SK-N-SH treated with all-trans-retinoic acid at 6 μM for 48 hours (cell line): ENCODE data around the gene IRS1.

Experiments
- ATAC-seq: fragments of 200-7000 bp; cut with Tn5 transposase; 3 replicates; pipeline ENCODE4 v1.9.1; 2020; ENCODE audit warnings: mild to moderate bottlenecking, moderate library complexity
- ARNTL ChIP-seq: fragments of 450-650 bp; formaldehyde crosslinking; IDR thresholded peaks from 2 replicates; pipeline ENCODE4 v1.5.0; 2020; ENCODE audit warnings: low read depth, mild to moderate bottlenecking, moderate library complexity, borderline replicate concordance
- BACH2 ChIP-seq: fragments of 250-450 bp; sonication (Bioruptor Pico); IDR thresholded peaks from 2 replicates; pipeline ENCODE4 v1.9.0; 2021; ENCODE audit warnings: mild to moderate bottlenecking, borderline replicate concordance
- CREB5 ChIP-seq: fragments of 250-450 bp; sonication (Bioruptor Pico); IDR thresholded peaks from 2 replicates; pipeline ENCODE4 v1.5.1; 2020; ENCODE audit warnings: low read depth, mild to moderate bottlenecking, moderate library complexity
- CSDC2 ChIP-seq: fragments of 250-450 bp; sonication (Bioruptor Pico); IDR thresholded peaks from 2 replicates; pipeline ENCODE4 v1.5.0; 2020; ENCODE audit warnings: mild to moderate bottlenecking, moderate library complexity
- ESRRG ChIP-seq: fragments of 250-450 bp; sonication (Bioruptor Pico); IDR thresholded peaks from 2 replicates; pipeline ENCODE4 v1.6.1; 2021; ENCODE audit warnings: mild to moderate bottlenecking
- GLIS3 ChIP-seq: fragments of 250-450 bp; sonication (Bioruptor Pico); IDR thresholded peaks from 2 replicates; pipeline ENCODE4 v1.5.0; 2020; ENCODE audit warnings: mild to moderate bottlenecking, moderate library complexity
- ISL1 ChIP-seq: fragments of 250-450 bp; sonication (Bioruptor Pico); IDR thresholded peaks from 2 replicates; pipeline ENCODE4 v2.1.2; 2022; ENCODE audit warnings: mild to moderate bottlenecking, moderate library complexity
- OSR1 ChIP-seq: fragments of 250-450 bp; sonication (Bioruptor Pico); IDR thresholded peaks from 2 replicates; pipeline ENCODE4 v1.8.0; 2022; ENCODE audit warnings: moderate library complexity, mild to moderate bottlenecking, inconsistent platforms
- PATZ1 ChIP-seq: fragments of 250-450 bp; sonication (Bioruptor Pico); IDR thresholded peaks from 2 replicates; pipeline ENCODE4 v1.8.0; 2020; ENCODE audit warnings: mild to moderate bottlenecking, moderate library complexity, borderline replicate concordance
- PPARA ChIP-seq: fragments of 250-450 bp; sonication (Bioruptor Pico); IDR thresholded peaks from 2 replicates; pipeline ENCODE4 v1.5.0; 2020; ENCODE audit warnings: mild to moderate bottlenecking, borderline replicate concordance
- RARB ChIP-seq: fragments of 250-450 bp; sonication (Bioruptor Pico); IDR thresholded peaks from 2 replicates; pipeline ENCODE4 v1.8.0; 2021; ENCODE audit warnings: mild to moderate bottlenecking, moderate library complexity
- SNAI2 ChIP-seq: fragments of 250-450 bp; sonication (Bioruptor Pico); IDR thresholded peaks from 2 replicates; pipeline ENCODE4 v1.5.0; 2020; ENCODE audit warnings: mild to moderate bottlenecking, moderate library complexity
- TCF4 ChIP-seq: fragments of 250-450 bp; sonication (Bioruptor Pico); IDR thresholded peaks from 2 replicates; pipeline ENCODE4 v1.8.0; 2021; ENCODE audit warnings: mild to moderate bottlenecking, moderate library complexity, borderline replicate concordance
- TOX ChIP-seq: fragments of 250-450 bp; sonication (Bioruptor Pico); IDR thresholded peaks from 2 replicates; pipeline ENCODE4 v1.8.0; 2021; ENCODE audit warnings: mild to moderate bottlenecking, moderate library complexity, borderline replicate concordance
- TSHZ2 ChIP-seq: fragments of 250-450 bp; sonication (Bioruptor Pico); IDR thresholded peaks from 2 replicates; pipeline ENCODE4 v1.5.0; 2020; ENCODE audit warnings: mild to moderate bottlenecking, moderate library complexity
- ZC3H10 ChIP-seq: fragments of 250-450 bp; sonication (Bioruptor Pico); IDR thresholded peaks from 2 replicates; pipeline ENCODE4 v1.5.1; 2021; ENCODE audit warnings: mild to moderate bottlenecking, moderate library complexity
- ZFP3 ChIP-seq: fragments of 250-450 bp; sonication (Bioruptor Pico); IDR thresholded peaks from 2 replicates; pipeline ENCODE4 v1.5.0; 2020; ENCODE audit warnings: mild to moderate bottlenecking, moderate library complexity
- ZFP30 ChIP-seq: fragments of 450-650 bp; formaldehyde crosslinking; IDR thresholded peaks from 2 replicates; pipeline ENCODE4 v1.5.0; 2022; ENCODE audit warnings: mild to moderate bottlenecking, moderate library complexity
- ZNF565 ChIP-seq: fragments of 450-650 bp; formaldehyde crosslinking; conservative IDR thresholded peaks from 2 replicates; pipeline ENCODE4 v1.5.0; 2020; ENCODE audit warnings: low read depth, mild to moderate bottlenecking, moderate library complexity
- ZNF70 ChIP-seq: fragments of 450-650 bp; formaldehyde crosslinking; IDR thresholded peaks from 2 replicates; pipeline ENCODE4 v1.5.0; 2020; ENCODE audit warnings: mild to moderate bottlenecking, moderate library complexity
- ZNF8 ChIP-seq: fragments of 450-650 bp; formaldehyde crosslinking; IDR thresholded peaks from 2 replicates; pipeline ENCODE4 v1.5.0; 2020; ENCODE audit warnings: mild to moderate bottlenecking, moderate library complexity
- TF ChIP-seq, protein P1 (sequence below): fragments of 250-450 bp; sonication (Bioruptor Pico); IDR thresholded peaks from 2 replicates; pipeline ENCODE4 v1.5.1; 2021; ENCODE audit warnings: mild to moderate bottlenecking, moderate library complexity
- TF ChIP-seq, protein P2 (sequence below): fragments of 250-450 bp; sonication (Bioruptor Pico); IDR thresholded peaks from 2 replicates; pipeline ENCODE4 v1.8.0; 2021; ENCODE audit warnings: low read depth, mild to moderate bottlenecking, moderate library complexity, borderline replicate concordance

Gene IRS1

DNA sequence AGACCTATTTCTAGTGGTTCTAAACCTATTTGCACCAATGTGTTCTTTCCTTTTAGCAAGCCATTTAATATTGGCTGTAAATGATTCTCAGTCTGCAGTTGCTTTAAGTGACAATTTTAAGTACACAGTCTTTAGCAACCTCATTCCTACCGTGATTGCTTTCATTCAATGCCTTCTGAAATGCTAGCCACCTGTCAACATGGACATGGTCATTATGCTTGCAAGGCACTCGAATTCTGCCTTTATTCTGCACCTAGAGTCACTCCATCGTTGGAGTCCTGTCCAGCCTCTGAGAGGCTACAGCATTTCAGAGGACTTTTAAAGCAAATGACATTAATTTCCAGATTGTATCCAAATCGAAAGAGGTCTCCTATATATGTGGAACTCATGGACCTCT is 115.1 kb downstream of the IRS1 start:
- no peak for ATAC-seq
- TF ChIP-seq CREB5 (CRISPR knock-in tag) = no peak
- TF ChIP-seq SNAI2 (CRISPR knock-in tag) = no peak
- no peak for TF ChIP-seq TCF4 (CRISPR knock-in tag)
- no peak for TF ChIP-seq CSDC2 (CRISPR knock-in tag)
- TF ChIP-seq ARNTL (CRISPR knock-in tag) = no peak
- no peak for TF ChIP-seq ZFP30 (CRISPR knock-in tag)
- no peak for TF ChIP-seq BACH2
- TF ChIP-seq TOX = no peak
- no peak for TF ChIP-seq PATZ1
- no peak for TF ChIP-seq RARB (CRISPR knock-in tag)
- TF ChIP-seq, protein P1, sequence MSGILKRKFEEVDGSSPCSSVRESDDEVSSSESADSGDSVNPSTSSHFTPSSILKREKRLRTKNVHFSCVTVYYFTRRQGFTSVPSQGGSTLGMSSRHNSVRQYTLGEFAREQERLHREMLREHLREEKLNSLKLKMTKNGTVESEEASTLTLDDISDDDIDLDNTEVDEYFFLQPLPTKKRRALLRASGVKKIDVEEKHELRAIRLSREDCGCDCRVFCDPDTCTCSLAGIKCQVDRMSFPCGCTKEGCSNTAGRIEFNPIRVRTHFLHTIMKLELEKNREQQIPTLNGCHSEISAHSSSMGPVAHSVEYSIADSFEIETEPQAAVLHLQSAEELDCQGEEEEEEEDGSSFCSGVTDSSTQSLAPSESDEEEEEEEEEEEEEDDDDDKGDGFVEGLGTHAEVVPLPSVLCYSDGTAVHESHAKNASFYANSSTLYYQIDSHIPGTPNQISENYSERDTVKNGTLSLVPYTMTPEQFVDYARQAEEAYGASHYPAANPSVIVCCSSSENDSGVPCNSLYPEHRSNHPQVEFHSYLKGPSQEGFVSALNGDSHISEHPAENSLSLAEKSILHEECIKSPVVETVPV (CRISPR knock-in tag) = no peak

DNA sequence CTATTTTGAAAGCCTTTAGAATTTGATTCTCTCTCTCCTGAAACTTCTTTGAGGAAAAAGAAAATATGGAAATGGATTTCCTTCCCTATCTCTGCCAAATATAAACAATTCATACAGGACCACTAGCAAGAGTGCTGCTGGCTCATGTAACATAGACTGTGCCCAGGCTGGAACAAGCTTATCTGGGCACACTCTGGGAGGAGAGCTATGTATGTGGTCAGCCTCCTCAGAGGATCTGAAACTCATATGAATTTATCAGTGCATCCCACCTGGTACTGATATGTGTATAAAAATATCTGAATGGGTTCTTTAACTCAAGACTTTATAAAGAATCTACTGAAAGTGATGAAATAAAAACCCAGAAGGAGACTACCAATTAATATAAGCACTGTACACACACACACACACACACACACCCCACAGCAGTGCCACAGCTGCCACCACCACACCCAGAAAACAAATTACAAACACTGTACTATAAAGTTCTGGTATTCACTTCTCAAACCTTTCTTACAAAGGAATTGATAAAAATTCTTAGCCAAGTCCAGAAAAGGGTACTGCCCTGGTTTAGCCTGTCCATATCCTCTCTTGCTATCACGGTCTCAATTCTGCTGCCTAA is 115.6 kb downstream of the IRS1 start:
- ATAC-seq = 0 out of 3 replicates have a peak, but pooled peaks have one; percentile 37
- TF ChIP-seq TCF4 (CRISPR knock-in tag) = no peak
- no peak for TF ChIP-seq PPARA (CRISPR knock-in tag)
- no peak for TF ChIP-seq CSDC2 (CRISPR knock-in tag)
- TF ChIP-seq TOX = no peak
- no peak for TF ChIP-seq SNAI2 (CRISPR knock-in tag)
- no peak for TF ChIP-seq ZNF70 (CRISPR knock-in tag)
- no peak for TF ChIP-seq CREB5 (CRISPR knock-in tag)
- TF ChIP-seq, protein P2, sequence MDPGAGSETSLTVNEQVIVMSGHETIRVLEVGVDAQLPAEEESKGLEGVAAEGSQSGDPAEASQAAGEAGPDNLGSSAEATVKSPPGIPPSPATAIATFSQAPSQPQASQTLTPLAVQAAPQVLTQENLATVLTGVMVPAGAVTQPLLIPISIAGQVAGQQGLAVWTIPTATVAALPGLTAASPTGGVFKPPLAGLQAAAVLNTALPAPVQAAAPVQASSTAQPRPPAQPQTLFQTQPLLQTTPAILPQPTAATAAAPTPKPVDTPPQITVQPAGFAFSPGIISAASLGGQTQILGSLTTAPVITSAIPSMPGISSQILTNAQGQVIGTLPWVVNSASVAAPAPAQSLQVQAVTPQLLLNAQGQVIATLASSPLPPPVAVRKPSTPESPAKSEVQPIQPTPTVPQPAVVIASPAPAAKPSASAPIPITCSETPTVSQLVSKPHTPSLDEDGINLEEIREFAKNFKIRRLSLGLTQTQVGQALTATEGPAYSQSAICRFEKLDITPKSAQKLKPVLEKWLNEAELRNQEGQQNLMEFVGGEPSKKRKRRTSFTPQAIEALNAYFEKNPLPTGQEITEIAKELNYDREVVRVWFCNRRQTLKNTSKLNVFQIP (CRISPR knock-in tag) = no peak
- no peak for TF ChIP-seq ISL1
- no peak for TF ChIP-seq ZFP3 (CRISPR knock-in tag)
- no peak for TF ChIP-seq ARNTL (CRISPR knock-in tag)
- TF ChIP-seq ESRRG (CRISPR knock-in tag) = no peak
- TF ChIP-seq ZC3H10 (CRISPR knock-in tag) = no peak
- no peak for TF ChIP-seq OSR1 (CRISPR knock-in tag)
- TF ChIP-seq ZNF565 = no peak

GRCh38 chr2:226683196-226683595 is 116.4 kb downstream of the IRS1 start:
- ATAC-seq = peak; percentile 63; the same call in 2 of the 3 replicates
- TF ChIP-seq ZNF8 (CRISPR knock-in tag) (no peak), CREB5 (CRISPR knock-in tag) (no peak), SNAI2 (CRISPR knock-in tag) (no peak), ISL1 (no peak), OSR1 (CRISPR knock-in tag) (no peak), TOX (no peak), ZNF565 (no peak), RARB (CRISPR knock-in tag) (no peak), PPARA (CRISPR knock-in tag) (no peak), TCF4 (CRISPR knock-in tag) (no peak), CSDC2 (CRISPR knock-in tag) (no peak), GLIS3 (CRISPR knock-in tag) (no peak), TSHZ2 (CRISPR knock-in tag) (no peak), ZFP3 (CRISPR knock-in tag) (no peak), ESRRG (CRISPR knock-in tag) (no peak), ZFP30 (CRISPR knock-in tag) (no peak)
- TF ChIP-seq, protein P2 (CRISPR knock-in tag) = no peak
